H9 (cell line): Measurements from ENCODE around the gene SLC38A1. TPM values are rescaled to one million over a fixed set of nuclear protein-coding genes. Genes with fewer than 3 reads are reported as not detected.
A peak's percentile ranks its signal among the peaks of the same experiment; 100 is the strongest.

Source experiments
- DNase-seq: peaks from one replicate; pipeline ENCODE4 v3.0.0-alpha.2; 2017
- H2AFZ ChIP-seq: one replicate; pipeline ENCODE4 v1.6.1; 2013; ENCODE audit warnings: mild to moderate bottlenecking, low read length, control low read depth, moderate library complexity
- H2AK5ac ChIP-seq: 2 replicates; pipeline ENCODE4 v1.6.1; 2013; ENCODE audit warnings: low read length, control low read depth, mixed read lengths; ENCODE audit not compliant: insufficient read length
- H2BK120ac ChIP-seq: one replicate; pipeline ENCODE4 v1.6.1; 2013; ENCODE audit warnings: low read depth, mild to moderate bottlenecking, low read length, control low read depth, inconsistent platforms; ENCODE audit not compliant: poor library complexity, severe bottlenecking
- H2BK12ac ChIP-seq: 2 replicates; pipeline ENCODE4 v1.6.1; 2013; ENCODE audit warnings: low read length, control low read depth, mixed read lengths, low read depth; ENCODE audit not compliant: insufficient read length
- H2BK15ac ChIP-seq: 2 replicates; pipeline ENCODE4 v1.6.1; 2013; ENCODE audit warnings: low read depth, low read length, control low read depth
- H2BK20ac ChIP-seq: one replicate; pipeline ENCODE4 v1.6.1; 2013; ENCODE audit warnings: low read depth, mild to moderate bottlenecking, low read length, control low read depth, inconsistent platforms; ENCODE audit not compliant: poor library complexity, severe bottlenecking
- H2BK5ac ChIP-seq: 2 replicates; pipeline ENCODE4 v1.6.1; 2013; ENCODE audit warnings: low read length, control low read depth, mixed read lengths; ENCODE audit not compliant: insufficient read length
- H3K14ac ChIP-seq: 2 replicates; pipeline ENCODE4 v1.6.1; 2013; ENCODE audit warnings: low read length, control low read depth; ENCODE audit not compliant: insufficient read depth
- H3K18ac ChIP-seq: 2 replicates; pipeline ENCODE4 v1.6.1; 2013; ENCODE audit warnings: low read depth, mild to moderate bottlenecking, mixed read lengths, low read length, control low read depth; ENCODE audit not compliant: insufficient read length
- H3K23ac ChIP-seq: 2 replicates; pipeline ENCODE4 v1.6.1; 2013; ENCODE audit warnings: low read length, control low read depth, mixed read lengths, low read depth; ENCODE audit not compliant: insufficient read length
- H3K23me2 ChIP-seq: 2 replicates; pipeline ENCODE4 v1.6.1; 2013; ENCODE audit warnings: low read depth, mild to moderate bottlenecking, mixed read lengths, low read length, control low read depth; ENCODE audit not compliant: insufficient read length, poor library complexity, severe bottlenecking
- H3K27ac ChIP-seq: 2 replicates; pipeline ENCODE4 v1.5.1; 2013; ENCODE audit warnings: low read length, control low read depth, mixed read lengths, low read depth; ENCODE audit not compliant: insufficient read length
- H3K27me3 ChIP-seq: 2 replicates; pipeline ENCODE4 v1.6.1; 2013; ENCODE audit warnings: low read length, control low read depth, inconsistent platforms; ENCODE audit not compliant: insufficient read depth
- H3K4ac ChIP-seq: 2 replicates; pipeline ENCODE4 v1.6.1; 2013; ENCODE audit warnings: low read depth, mild to moderate bottlenecking, control low read depth, inconsistent platforms, low read length, moderate library complexity
- H3K4me1 ChIP-seq: 2 replicates; pipeline ENCODE4 v1.6.1; 2013; ENCODE audit warnings: low read length, control low read depth, inconsistent platforms; ENCODE audit not compliant: insufficient read depth
- H3K4me2 ChIP-seq: 2 replicates; pipeline ENCODE4 v1.6.1; 2013; ENCODE audit warnings: low read length, control low read depth, mixed read lengths; ENCODE audit not compliant: insufficient read length, insufficient read depth
- H3K56ac ChIP-seq: 2 replicates; pipeline ENCODE4 v1.6.1; 2013; ENCODE audit warnings: low read depth, mild to moderate bottlenecking, mixed read lengths, low read length, control low read depth; ENCODE audit not compliant: insufficient read length
- H3K79me1 ChIP-seq: 2 replicates; pipeline ENCODE4 v1.6.1; 2013; ENCODE audit warnings: low read depth, mild to moderate bottlenecking, moderate library complexity, low read length, control low read depth, inconsistent platforms; ENCODE audit not compliant: insufficient read depth, poor library complexity, severe bottlenecking
- H3K79me2 ChIP-seq: 2 replicates; pipeline ENCODE4 v1.6.1; 2013; ENCODE audit warnings: low read length, control low read depth, inconsistent platforms; ENCODE audit not compliant: insufficient read depth
- H3K9ac ChIP-seq: 2 replicates; pipeline ENCODE4 v1.6.1; 2013; ENCODE audit warnings: low read length, control low read depth, mixed read lengths; ENCODE audit not compliant: insufficient read length; ENCODE audit errors: extremely low read depth
- H3K9me3 ChIP-seq: one replicate; pipeline ENCODE4 v1.6.1; 2013; ENCODE audit warnings: low read depth, low read length, inconsistent platforms; ENCODE audit not compliant: control insufficient read depth
- H3T11ph ChIP-seq: one replicate; pipeline ENCODE4 v1.6.1; 2013; ENCODE audit warnings: mild to moderate bottlenecking, low read length, control low read depth, inconsistent platforms
- H4K20me1 ChIP-seq: one replicate; pipeline ENCODE4 v1.6.1; 2013; ENCODE audit not compliant: control insufficient read depth, insufficient read length, insufficient read depth
- H4K5ac ChIP-seq: 2 replicates; pipeline ENCODE4 v1.6.1; 2013; ENCODE audit warnings: low read depth, mild to moderate bottlenecking, mixed read lengths, low read length, control low read depth; ENCODE audit not compliant: insufficient read length
- H4K8ac ChIP-seq: replicated peaks from 2 replicates; pipeline ENCODE4 v1.6.1; 2013; ENCODE audit warnings: low read length, control low read depth, mixed read lengths, low read depth; ENCODE audit not compliant: insufficient read length
- H4K91ac ChIP-seq: 2 replicates; pipeline ENCODE4 v1.6.1; 2013; ENCODE audit warnings: low read depth, mild to moderate bottlenecking, moderate library complexity, mixed read lengths, low read length, control low read depth; ENCODE audit not compliant: insufficient read length
- H3K27ac Mint-ChIP-seq, 3 experiments: 2 replicates in 2 of 3; 3 replicates in 1 of 3; pipeline ENCODE4 v1.8.0; 2020 to 2021; ENCODE audit warnings: mixed read lengths in 3 of 3, mild to moderate bottlenecking in 1 of 3, moderate library complexity in 1 of 3
- H3K27me3 Mint-ChIP-seq: 2 replicates; pipeline ENCODE4 v1.8.0; 2021; ENCODE audit warnings: low read depth, mild to moderate bottlenecking, moderate library complexity, mixed read lengths
- H3K36me3 Mint-ChIP-seq, 3 experiments: 2 replicates in 2 of 3; 3 replicates in 1 of 3; pipeline ENCODE4 v1.8.0; 2020 to 2021; ENCODE audit warnings: low read depth in 3 of 3, mixed read lengths in 3 of 3; ENCODE audit not compliant: insufficient read depth in 1 of 3
- H3K4me1 Mint-ChIP-seq, 2 experiments: 2 replicates each; pipeline ENCODE4 v1.8.0; 2020; ENCODE audit warnings: mixed read lengths in 2 of 2
- H3K4me3 Mint-ChIP-seq, 2 experiments: 2 replicates in 1 of 2; 3 replicates in 1 of 2; pipeline ENCODE4 v1.8.0; 2020 to 2021; ENCODE audit warnings: mild to moderate bottlenecking in 2 of 2, mixed read lengths in 2 of 2, moderate library complexity in 1 of 2
- H3K9me3 Mint-ChIP-seq, 2 experiments: 2 replicates in 1 of 2; 3 replicates in 1 of 2; pipeline ENCODE4 v1.8.0; 2020; ENCODE audit warnings: mild to moderate bottlenecking in 2 of 2, mixed read lengths in 2 of 2, moderate library complexity in 1 of 2
- CTCF ChIP-seq: fragments of 200-600 bp; sonication (generic); conservative IDR thresholded peaks from 3 replicates; pipeline ENCODE4 v1.8.0; 2021; ENCODE audit warnings: antibody characterized with exemption, mild to moderate bottlenecking
- WGBS: extraction: QIAGEN DNeasy Blood & Tissue Kit; methylation state at CpG from one replicate; pipeline ENCODE4 v1.1.7; 2013; ENCODE audit warnings: missing lambda C conversion rate, low lambda C conversion rate, mixed read lengths; ENCODE audit not compliant: insufficient read length; ENCODE audit errors: extremely low coverage; 5-methylcytosine and 5-hydroxymethylcytosine counted together
- total RNA-seq: library from RNA; stranded (reverse); gene quantifications from 2 replicates; pipeline ENCODE4 v1.2.1, GENCODE V29; 2021

The SLC38A1 gene
- total RNA-seq, 1 experiment from 2014 or later, result 216 TPM

GRCh38 chr12:46269429-46270241, 792 bp upstream of the SLC38A1 start:
- Histone ChIP-seq H2BK15ac (no peak overlapping the region), H3T11ph (no peak overlapping the region), H3K56ac (no peak overlapping the region), H3K9ac (peak overlapping the region; percentile 98), H3K23me2 (peaks cover 25% of the 10 kb centered on the region), H2BK120ac (peak overlapping the region; percentile 25), H2BK5ac (peak overlapping the region; percentile 5), H2AFZ (no peak overlapping the region), H3K27ac (no peak overlapping the region), H3K14ac (peak overlapping the region; percentile 98), H3K18ac (peak overlapping the region; percentile 99), H3K79me1 (no peaks in the 10 kb centered on the region), H3K23ac (no peak overlapping the region), H2BK20ac (no peak overlapping the region), H3K9me3 (no peaks in the 10 kb centered on the region), H3K4me2 (peak overlapping the region; percentile 47), H4K8ac (no peak overlapping the region), H3K4ac (peak overlapping the region; percentile 22), H4K91ac (peak overlapping the region; percentile 59), H3K4me1 (peaks cover 3% of the 10 kb centered on the region; the same call in 1 of the 2 replicates), H3K27me3 (no peaks in the 10 kb centered on the region), H4K5ac (peak overlapping the region; percentile 77), H4K20me1 (no peaks in the 10 kb centered on the region), H2BK12ac (no peak overlapping the region), H3K79me2 (peaks cover 39% of the 10 kb centered on the region), H2AK5ac (no peak overlapping the region)
- Mint-ChIP-seq H3K27ac (peak overlapping the region in 2 of 3 experiments; percentile 90 to 97; a peak in 5 of 7 replicates), H3K36me3 (peaks cover 2 to 10% (median 6%) of the 10 kb centered on the region in 3 experiments; a peak in 5 of 7 replicates), H3K4me3 (no peak overlapping the region), H3K4me1 (peaks cover 21 to 23% of the 10 kb centered on the region in 2 experiments), H3K9me3 (no peaks in the 10 kb centered on the region), H3K27me3 (no peaks in the 10 kb centered on the region)
- peak; percentile 64 for DNase-seq
- no peak for TF ChIP-seq CTCF
- no CpG with 5 or more reads among the region's 42 CpGs for WGBS
